SKM-1 (cell line): ENCODE measurements around the gene SDHAF3.
"Not testable (repeated sequence)": the region's sequence is repeated elsewhere in the genome, so short reads cannot be mapped to it uniquely, and the experiment has no call there.

Source experiments
- DNase-seq: peaks from one replicate; lab custom pipeline; 2025; ENCODE audit not compliant: unreplicated experiment; lab: John Stamatoyannopoulos, UW

The SDHAF3 gene

GRCh38 chr7:97117372-97118188, at the start of gene SDHAF3:
TSS of gene SDHAF3 (plus strand) at chr7:97117698. CDS start at chr7:97117724, 26 bp downstream.
- peak; percentile 91 for DNase-seq

- not testable (repeated sequence) for DNase-seq
These were observed 45.5 kb upstream of the SDHAF3 start for GRCh38 chr7:97072025-97072424.

- no peak for DNase-seq
These were observed 41.6 kb upstream of the SDHAF3 start for GRCh38 chr7:97075928-97076327.

GRCh38 chr7:97078023-97078969, 39.2 kb upstream of the SDHAF3 start:
- no peak for DNase-seq

DNA sequence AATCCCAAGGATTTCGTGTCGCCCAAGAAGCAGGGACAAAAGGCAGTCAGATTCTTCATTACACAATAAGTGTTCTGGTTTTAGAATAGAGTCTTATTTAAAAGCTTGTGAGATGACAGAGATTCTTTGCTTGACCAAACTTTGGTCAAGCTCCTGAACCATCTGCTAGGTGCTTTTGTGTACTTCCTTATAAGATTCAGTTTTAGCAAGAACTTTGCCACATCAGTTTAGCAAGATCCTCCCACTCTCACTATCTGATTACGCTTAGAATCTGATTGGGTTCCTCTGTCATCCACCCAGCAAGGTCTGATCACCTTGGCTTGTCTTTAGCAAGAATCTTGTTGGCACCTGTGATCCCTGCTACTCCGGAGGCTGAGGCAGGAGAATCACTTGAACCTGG, 38.2 kb upstream of the SDHAF3 start:
- no peak for DNase-seq

DNA sequence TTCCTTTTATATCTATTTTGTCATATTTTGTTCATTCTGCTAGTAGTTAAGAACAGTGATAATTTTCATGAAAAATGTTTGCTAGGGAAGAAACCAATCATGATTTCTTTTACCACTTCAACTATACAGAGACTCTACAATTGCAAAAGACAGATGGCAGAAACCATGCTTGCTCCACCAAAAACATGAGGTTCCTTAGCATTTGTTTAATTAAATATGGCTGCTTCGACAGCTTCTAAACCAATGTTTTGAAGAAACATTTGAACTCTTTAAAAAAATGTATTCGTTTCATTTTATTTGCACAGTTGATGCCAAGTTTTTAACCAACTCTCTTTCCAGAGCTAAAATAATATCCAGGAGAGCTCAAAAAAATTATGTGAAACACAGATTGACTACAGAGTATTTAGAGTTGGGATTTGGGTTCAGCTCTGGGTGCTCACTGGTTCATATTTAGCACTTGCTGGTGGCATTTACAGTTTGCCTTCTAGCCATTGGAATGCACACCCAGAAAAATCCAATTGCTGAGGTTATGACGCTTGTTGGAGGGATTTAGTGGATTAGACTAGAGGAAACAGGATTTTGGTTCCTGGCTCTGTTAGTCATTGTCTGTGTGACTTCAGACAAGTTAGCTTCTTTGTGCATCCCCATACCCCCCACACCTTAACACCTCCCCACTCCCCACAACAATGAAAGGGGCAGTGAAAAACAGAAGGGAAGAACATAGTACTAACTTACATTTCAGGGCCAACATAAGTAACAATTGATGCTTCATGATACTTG, 35.8 kb upstream of the SDHAF3 start:
- DNase-seq, result no peak

- no peak for DNase-seq
These were observed 29.1 kb upstream of the SDHAF3 start for GRCh38 chr7:97088364-97088763.

- DNase-seq, result no peak
These were observed 27.7 kb upstream of the SDHAF3 start for GRCh38 chr7:97089771-97090170.

DNA sequence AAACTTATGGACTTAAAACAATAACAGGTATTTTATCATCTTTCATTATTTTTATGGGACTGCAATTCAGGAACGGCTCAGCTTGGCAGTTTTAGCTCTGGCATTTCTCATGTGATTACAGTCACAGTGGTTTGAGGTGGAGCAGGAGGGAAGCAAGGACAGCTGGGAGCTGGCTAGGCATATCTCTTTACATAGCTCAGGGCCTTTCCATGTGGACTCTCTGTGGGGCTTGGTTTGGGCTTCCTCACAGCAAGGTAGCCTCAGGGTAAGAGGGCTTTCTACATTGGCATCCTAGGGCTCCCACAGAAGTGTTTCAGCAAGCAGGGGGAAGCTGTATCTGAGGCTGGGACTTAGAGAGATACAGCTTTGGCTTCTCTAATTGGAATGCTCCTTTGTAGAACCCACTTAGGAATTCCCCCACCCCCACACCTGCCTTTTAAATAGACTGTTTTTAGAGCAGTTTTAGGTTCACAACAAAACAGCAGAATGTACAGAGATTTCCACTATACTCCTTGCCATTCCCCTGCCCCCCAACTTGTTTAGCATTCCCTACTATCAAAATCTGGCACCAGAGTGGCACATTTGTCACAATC, 26.6 kb upstream of the SDHAF3 start:
- no peak for DNase-seq

- no peak for DNase-seq
These were observed 23.1 kb upstream of the SDHAF3 start for GRCh38 chr7:97094284-97094930.

DNA sequence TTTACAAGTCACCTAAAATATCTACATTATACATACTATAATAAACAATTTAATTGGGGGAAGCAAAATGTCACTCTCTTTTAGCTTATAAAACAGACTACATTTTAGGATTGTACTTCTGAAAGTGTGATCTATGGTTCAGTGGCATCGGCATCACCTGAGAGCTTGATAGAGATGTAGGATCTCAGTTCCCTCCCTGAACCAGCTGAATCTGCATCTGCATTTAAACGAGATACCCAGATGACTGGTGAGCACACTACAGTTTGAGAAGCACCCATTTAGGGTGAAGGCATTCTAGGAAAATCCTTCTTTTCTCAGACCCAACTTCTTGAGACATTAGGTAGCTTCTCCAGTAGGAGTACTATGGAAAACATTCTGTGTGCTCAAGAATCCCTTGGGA, 21.5 kb upstream of the SDHAF3 start:
- DNase-seq, result no peak

GRCh38 chr7:97096661-97097060, 20.8 kb upstream of the SDHAF3 start:
- no peak for DNase-seq

DNA sequence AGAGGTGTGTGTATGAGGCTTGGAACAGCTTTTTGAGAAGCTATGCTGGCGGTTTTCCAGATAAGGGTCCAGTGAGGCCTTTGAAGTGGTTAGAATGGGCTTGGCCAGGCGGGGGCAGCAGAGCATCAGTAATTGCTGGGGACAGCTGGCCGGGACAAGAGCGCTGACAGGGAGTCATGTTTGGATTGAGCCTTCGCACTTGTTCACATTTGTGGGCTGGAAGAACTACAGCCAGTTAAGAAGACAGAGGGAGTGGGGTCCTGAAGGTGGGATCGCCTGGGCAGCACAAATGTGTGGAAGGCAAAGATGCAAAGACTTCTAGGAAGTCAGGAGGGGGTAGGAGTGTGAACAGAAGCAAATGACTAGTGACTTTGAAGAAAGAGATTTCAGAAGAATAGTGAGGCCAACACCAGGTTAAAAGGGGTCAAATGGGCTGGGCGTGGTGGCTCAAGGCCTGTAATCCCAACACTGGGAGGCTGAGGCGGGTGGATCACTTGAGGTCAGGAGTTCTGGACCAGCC, 12.7 kb upstream of the SDHAF3 start:
- peak; percentile 45 for DNase-seq

DNA sequence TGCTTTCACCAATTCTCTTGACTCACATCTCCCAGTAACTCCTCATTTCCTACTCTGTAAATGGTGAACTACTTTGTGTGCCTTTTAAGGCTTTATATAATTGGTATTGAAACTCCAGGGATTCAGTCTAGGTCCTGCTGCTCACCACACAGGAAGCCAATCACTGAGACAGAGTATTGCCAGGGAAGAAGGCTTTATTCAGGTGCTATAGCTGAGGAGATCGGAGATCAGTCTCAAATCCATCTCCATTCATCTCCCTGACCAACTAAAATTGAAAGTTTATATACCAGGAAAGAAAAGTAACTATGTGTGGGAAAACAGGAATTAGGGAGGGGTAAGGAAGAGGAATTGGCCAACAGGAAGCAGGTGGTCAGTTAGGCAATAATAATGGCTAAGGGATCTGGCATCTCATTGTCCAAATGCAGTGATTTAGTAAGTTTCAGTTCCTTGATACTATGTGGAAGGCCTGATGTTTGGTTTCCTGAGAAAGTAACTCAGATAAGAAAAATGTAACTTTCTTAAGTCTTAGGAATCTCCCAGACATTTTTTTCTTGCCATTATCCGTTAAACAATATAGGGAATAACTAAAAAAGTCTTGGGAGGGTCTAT, 10.2 kb upstream of the SDHAF3 start:
- no peak for DNase-seq

DNA sequence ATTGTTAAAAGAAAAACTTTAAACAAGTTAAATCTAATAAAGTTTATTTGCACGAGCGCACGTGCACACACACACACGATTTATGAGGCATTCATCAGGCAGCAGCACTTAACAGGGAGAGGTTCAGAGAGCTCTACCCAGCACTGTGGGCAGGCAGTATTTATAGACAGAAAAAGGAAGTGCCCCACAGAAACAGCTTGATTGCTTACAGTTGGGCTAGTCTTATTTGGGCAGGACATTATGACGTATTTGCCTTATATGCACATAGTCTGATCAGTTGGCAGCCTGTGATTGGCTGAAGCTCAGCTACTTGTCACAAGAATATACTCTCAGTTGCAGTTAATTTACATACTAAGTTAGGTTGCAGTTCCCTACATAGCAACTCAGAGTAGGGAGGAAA, 1.2 kb upstream of the SDHAF3 start:
- DNase-seq, result peak; percentile 54

- DNase-seq, result no peak
These were observed 495 bp upstream of the SDHAF3 start for GRCh38 chr7:97117035-97117371.

DNA sequence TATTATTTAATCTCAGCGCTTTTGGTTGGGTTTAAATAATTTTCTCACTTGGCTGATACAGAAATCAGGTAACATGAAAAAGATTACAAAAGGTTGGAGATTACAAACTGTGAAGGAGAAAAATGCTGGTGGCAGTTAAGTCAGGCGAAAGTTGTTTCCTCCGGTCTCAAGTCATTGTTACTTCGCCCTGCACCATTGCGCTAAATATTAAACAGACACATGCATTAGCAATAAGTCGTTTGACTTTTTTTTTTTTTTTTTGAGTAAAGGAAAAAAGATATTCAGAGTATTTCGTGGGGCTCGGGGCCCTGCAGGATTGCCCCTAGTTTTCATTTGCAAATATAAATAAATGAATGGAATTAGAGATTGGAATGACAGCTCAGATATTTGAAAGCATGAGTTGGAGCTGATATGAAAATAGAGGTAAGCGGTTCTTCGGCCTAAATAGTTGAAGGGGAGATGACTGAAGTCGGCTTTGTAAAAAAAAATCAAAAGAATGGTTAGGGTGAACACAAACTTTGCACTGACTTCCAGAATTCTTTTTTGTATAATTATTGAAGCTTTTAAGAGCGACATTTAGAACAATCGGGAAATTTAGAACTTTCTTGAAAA, 914 bp downstream of the SDHAF3 start:
- no peak for DNase-seq

GRCh38 chr7:97119747-97120146, 2.2 kb downstream of the SDHAF3 start:
- no peak for DNase-seq

DNA sequence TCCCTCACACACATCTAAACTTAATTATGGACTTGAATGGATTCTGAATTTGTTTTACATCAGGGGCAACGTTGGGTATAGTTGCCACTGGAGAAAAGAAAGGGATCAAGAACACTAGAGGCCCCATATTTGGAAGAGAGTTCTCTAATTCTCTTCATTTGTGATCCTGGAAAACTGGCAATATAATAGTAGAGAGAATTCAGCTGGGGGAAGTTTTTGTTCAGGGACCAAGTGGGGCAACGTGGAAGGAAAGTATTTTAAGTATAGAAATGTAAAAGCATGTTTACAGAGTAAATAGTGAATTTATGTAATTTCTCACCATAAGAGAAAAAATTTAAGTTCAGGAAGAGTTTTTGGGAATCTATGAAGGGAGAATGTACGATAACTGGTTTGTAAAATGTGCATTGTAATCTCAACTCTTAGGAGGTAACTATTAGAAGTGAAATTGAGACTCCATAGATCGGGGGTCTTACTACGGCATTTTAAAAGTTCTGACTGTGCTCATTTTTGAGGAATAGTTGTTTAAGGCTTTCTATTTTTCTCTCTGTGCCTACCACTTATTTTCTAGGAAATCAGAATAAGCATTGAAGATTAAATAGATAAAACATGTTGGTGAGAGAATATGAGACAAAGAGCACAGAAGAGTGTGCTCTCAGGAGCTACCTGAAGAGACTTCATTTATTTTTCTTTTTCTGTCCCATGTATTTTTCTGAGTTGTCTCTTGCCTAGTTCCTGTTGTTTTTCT, 3.4 kb downstream of the SDHAF3 start:
- DNase-seq, result no peak
